Measurements from ENCODE around the gene B3GALT5. TPM values are rescaled to one million over a fixed set of nuclear protein-coding genes. Genes with fewer than 3 reads are reported as not detected.

The B3GALT5 gene
- total and polyA plus RNA-seq, 2 of the 4 experiments (the other 2 are of a cell fraction) = 0.05 to 0.18 TPM

DNA sequence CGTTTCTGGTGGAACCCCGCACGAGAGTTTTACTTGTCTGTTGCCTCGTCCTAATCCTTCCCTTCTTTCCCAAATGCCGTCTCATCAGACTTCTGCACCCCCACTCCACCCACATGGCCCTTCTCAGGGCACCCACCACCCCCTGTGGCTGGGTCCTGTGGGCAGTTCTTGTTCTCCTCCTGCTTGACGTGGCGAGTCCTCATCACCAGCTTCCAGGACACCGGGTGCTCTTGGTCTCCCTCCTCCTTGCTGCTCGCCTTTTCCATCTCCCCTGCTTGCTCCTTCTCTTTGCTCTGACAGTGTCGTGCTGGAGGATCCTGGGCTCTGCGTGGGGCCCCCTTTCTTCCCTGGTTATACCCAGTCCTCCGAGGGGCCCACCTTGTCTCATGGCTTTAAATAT is 51.8 kb downstream of the B3GALT5 start:
- Histone ChIP-seq H3K56ac (ENCODE audit: extremely low read depth, insufficient read depth, low read length) (no peak overlapping the region), H3K9me3 (ENCODE audit: control insufficient read depth, insufficient read depth, low read length) (peaks cover 1% of the 10 kb centered on the region; the same call in 1 of the 2 replicates), H3K79me1 (ENCODE audit: low read depth in 1 of 2, low read length in 2 of 2) (no peaks in the 10 kb centered on the region), H2BK15ac (ENCODE audit: low read depth, low read length) (no peak overlapping the region), H3K23ac (ENCODE audit: low read depth, low read length) (no peak overlapping the region), H3K18ac (ENCODE audit: low read depth, low read length) (no peak overlapping the region), H3K9me1 (ENCODE audit: insufficient read depth, low read length) (no peaks in the 10 kb centered on the region), H4K91ac (ENCODE audit: insufficient read depth, low read depth, low read length) (no peak overlapping the region), H2BK20ac (ENCODE audit: low read depth, low read length) (no peak overlapping the region), H3K27ac (ENCODE audit: insufficient read depth, low read length) (no peak overlapping the region), H4K5ac (ENCODE audit: low read depth, low read length) (no peak overlapping the region), H3K4me1 (ENCODE audit: control insufficient read depth, insufficient read depth, low read length) (no peaks in the 10 kb centered on the region; the same call in 1 of the 2 replicates), H3K14ac (replicated peaks; ENCODE audit: low read depth, low read length) (no peak overlapping the region), H3K4ac (ENCODE audit: low read depth, low read length) (no peak overlapping the region), H4K8ac (ENCODE audit: low read depth in 2 of 2, low read length in 2 of 2) (no peak overlapping the region), H3K4me2 (ENCODE audit: low read depth, low read length) (no peak overlapping the region), H3K9ac (ENCODE audit: low read depth, low read length) (no peak overlapping the region), H2AFZ (replicated peaks; ENCODE audit: low read length, poor library complexity) (no peak overlapping the region), H3K36me3 (ENCODE audit: control insufficient read depth, insufficient read depth, low read length) (no peaks in the 10 kb centered on the region), H2BK5ac (ENCODE audit: low read depth, low read length, poor library complexity, severe bottlenecking) (no peak overlapping the region), H4K20me1 (ENCODE audit: insufficient read depth, low read length) (no peaks in the 10 kb centered on the region), H2AK5ac (ENCODE audit: low read depth, low read length) (no peak overlapping the region), H2BK120ac (ENCODE audit: low read depth, low read length) (no peak overlapping the region), H3K4me3 (ENCODE audit: insufficient read depth, low read depth, low read length) (no peak overlapping the region), H3K27me3 (ENCODE audit: control insufficient read depth, insufficient read depth, low read length) (no peaks in the 10 kb centered on the region), H2AK9ac (replicated peaks; ENCODE audit: low read depth, low read length, poor library complexity) (no peak overlapping the region)
- in situ Hi-C loops (cut with MboI; ENCODE audit: low sequenced_read_pairs) (no loop called here), intact Hi-C loops (cut with micrococcal nuclease) (no loop called here), dilution Hi-C loops (cut with HindIII; ENCODE audit: low sequenced_read_pairs, unreplicated experiment) (no loop called here)
- ChIA-PET POLR2A (ENCODE audit: unreplicated experiment) (no interaction called here), CTCF (no interaction called here)
- no peak for TF ChIP-seq RFX5 (IDR thresholded peaks at IDR 0.05; ENCODE audit: low read depth, low read length)
- no peak for TF ChIP-seq ELK1 (IDR thresholded peaks at IDR 0.05; ENCODE audit: borderline replicate concordance, low read depth, low read length)
- no peak for TF ChIP-seq RAD21 (IDR thresholded peaks at IDR 0.05; ENCODE audit: low read length)
- TF ChIP-seq CEBPB (IDR thresholded peaks at IDR 0.05; ENCODE audit: low read depth, low read length) = no peak
- TF ChIP-seq MAZ (IDR thresholded peaks at IDR 0.05; ENCODE audit: borderline replicate concordance, low read depth, low read length) = no peak
- TF ChIP-seq MAFK (IDR thresholded peaks at IDR 0.05; ENCODE audit: low read depth, low read length) = no peak
- TF ChIP-seq CHD1 (IDR thresholded peaks at IDR 0.05; ENCODE audit: low read depth, low read length) = no peak
- TF ChIP-seq POLR2A (IDR thresholded peaks at IDR 0.05; ENCODE audit: low read depth, low read length) = no peak
- no peak for TF ChIP-seq NFE2L2 (IDR thresholded peaks at IDR 0.05; ENCODE audit: low read depth, low read length)
- no peak for ATAC-seq (ENCODE audit: low read depth)
- BruUV-seq (replicated peaks) = no TSS peak
- no peak for DNase-seq
- WGBS, 2 experiments (ENCODE audit: extremely low coverage in 2 of 2, insufficient read length in 1 of 2) = 89% methylated on average over 4 of the region's 12 CpGs; no CpG with 5 or more reads in 1 of the 2 experiments
